Measurements from ENCODE around the gene MBOAT2.

DNA sequence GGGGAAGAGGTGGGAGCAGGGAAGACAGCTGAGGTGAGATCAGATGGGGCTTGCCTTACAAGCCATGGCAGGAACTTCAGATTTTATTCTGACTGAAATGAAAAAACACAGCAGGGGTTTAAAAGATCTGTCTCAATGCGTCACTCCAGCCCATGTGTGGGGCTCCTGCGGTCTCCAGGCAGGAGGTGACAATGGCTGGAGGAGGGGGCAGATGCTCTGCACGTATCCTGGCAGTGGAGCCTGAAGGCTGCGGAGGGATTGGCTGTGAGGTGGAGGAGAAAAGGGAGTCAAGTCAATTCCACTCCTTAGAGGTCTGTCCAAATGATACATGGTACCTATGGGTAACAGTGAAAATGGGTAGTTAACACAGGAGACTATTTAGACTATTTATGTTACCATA lies 125.6 kb downstream of the MBOAT2 start:
- TF ChIP-seq POLR2A (IDR thresholded peaks at IDR 0.05; ENCODE audit: low read length) (no peak), GATA1 (IDR thresholded peaks at IDR 0.05; ENCODE audit: low read depth, low read length) (no peak)

Measured in erythroblast (primary cell).